Right atrium auricular region (tissue), 2 donors: ENCODE measurements around the gene SCGN. TPM values are rescaled to one million over a fixed set of nuclear protein-coding genes. Genes with fewer than 3 reads are reported as not detected.

Source experiments
- DNase-seq: peaks from one replicate; pipeline ENCODE4 v3.0.0-alpha.2; 2019; ENCODE audit warnings: low spot score
- H3K27ac ChIP-seq, 2 donors: fragments of 200-600 bp; sonication (generic); 1 replicate in 1 of 2; 2 replicates in 1 of 2; pipeline ENCODE4 v1.5.1; 2016 to 2019
- H3K27me3 ChIP-seq, 2 donors: fragments of 200-600 bp; sonication (generic); one replicate each; pipeline versions ENCODE4 v1.5.1 to v1.6.0; 2017 to 2019
- H3K36me3 ChIP-seq: fragments of 200-600 bp; sonication (generic); one replicate; pipeline ENCODE4 v1.5.1; 2016
- H3K4me1 ChIP-seq, 2 donors: fragments of 200-600 bp; sonication (generic); one replicate each; pipeline versions ENCODE4 v1.5.1 to v1.6.0; 2017 to 2019
- H3K4me3 ChIP-seq, 2 donors: fragments of 200-600 bp; sonication (generic); 1 replicate in 1 of 2; 2 replicates in 1 of 2; pipeline ENCODE4 v1.5.1; 2017 to 2019; ENCODE audit warnings: mild to moderate bottlenecking in 1 of 2, moderate library complexity in 1 of 2
- H3K9me3 ChIP-seq, 2 donors: fragments of 200-600 bp; sonication (generic); one replicate each; pipeline ENCODE4 v1.5.1; 2019
- total RNA-seq, 2 donors: library from RNA; depleted of rRNA; stranded (reverse); fragments of >200 nt; gene quantifications; one replicate each; pipeline ENCODE4 v1.1.0, GENCODE V29; 2016
- TF ChIP-seq, protein P1 (sequence below), 2 donors: fragments of 200-600 bp; sonication (generic); IDR thresholded peaks; one replicate each; pipeline ENCODE4 v1.5.1; 2019; ENCODE audit warnings: antibody characterized with exemption in 2 of 2

Gene SCGN
- total RNA-seq, 2 donors from 2014 or later, result 14.1 to 19.7 TPM

GRCh38 chr6:25726122-25726911 is 74.3 kb downstream of the SCGN start:
- no peak for DNase-seq
- Histone ChIP-seq H3K4me1 (no peaks in the 10 kb centered on the region), H3K27ac (no peak overlapping the region), H3K27me3 (no peaks in the 10 kb centered on the region), H3K9me3 (no peaks in the 10 kb centered on the region), H3K4me3 (no peak overlapping the region), H3K36me3 (no peaks in the 10 kb centered on the region)
- TF ChIP-seq, protein P1, sequence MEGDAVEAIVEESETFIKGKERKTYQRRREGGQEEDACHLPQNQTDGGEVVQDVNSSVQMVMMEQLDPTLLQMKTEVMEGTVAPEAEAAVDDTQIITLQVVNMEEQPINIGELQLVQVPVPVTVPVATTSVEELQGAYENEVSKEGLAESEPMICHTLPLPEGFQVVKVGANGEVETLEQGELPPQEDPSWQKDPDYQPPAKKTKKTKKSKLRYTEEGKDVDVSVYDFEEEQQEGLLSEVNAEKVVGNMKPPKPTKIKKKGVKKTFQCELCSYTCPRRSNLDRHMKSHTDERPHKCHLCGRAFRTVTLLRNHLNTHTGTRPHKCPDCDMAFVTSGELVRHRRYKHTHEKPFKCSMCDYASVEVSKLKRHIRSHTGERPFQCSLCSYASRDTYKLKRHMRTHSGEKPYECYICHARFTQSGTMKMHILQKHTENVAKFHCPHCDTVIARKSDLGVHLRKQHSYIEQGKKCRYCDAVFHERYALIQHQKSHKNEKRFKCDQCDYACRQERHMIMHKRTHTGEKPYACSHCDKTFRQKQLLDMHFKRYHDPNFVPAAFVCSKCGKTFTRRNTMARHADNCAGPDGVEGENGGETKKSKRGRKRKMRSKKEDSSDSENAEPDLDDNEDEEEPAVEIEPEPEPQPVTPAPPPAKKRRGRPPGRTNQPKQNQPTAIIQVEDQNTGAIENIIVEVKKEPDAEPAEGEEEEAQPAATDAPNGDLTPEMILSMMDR (IDR thresholded peaks at IDR 0.05), result no peak

GRCh38 chr6:25727028-25727427 is 75.0 kb downstream of the SCGN start:
- H3K4me3 ChIP-seq, result no peak overlapping the region
- H3K27me3 ChIP-seq, result no peaks in the 10 kb centered on the region
- no peak overlapping the region for H3K27ac ChIP-seq
- H3K4me1 ChIP-seq, result no peaks in the 10 kb centered on the region
- TF ChIP-seq, protein P1 (IDR thresholded peaks at IDR 0.05), result no peak
- H3K36me3 ChIP-seq, result no peaks in the 10 kb centered on the region
- no peaks in the 10 kb centered on the region for H3K9me3 ChIP-seq
- DNase-seq, result no peak

GRCh38 chr6:25730907-25731306 is 78.9 kb downstream of the SCGN start:
- Histone ChIP-seq H3K36me3 (no peaks in the 10 kb centered on the region), H3K4me1 (no peaks in the 10 kb centered on the region), H3K4me3 (no peak overlapping the region), H3K27me3 (no peaks in the 10 kb centered on the region), H3K9me3 (no peaks in the 10 kb centered on the region), H3K27ac (no peak overlapping the region)
- DNase-seq, result no peak
- TF ChIP-seq, protein P1 (IDR thresholded peaks at IDR 0.05), result no peak

GRCh38 chr6:25731721-25732120 is 79.7 kb downstream of the SCGN start:
- Histone ChIP-seq H3K4me3 (no peak overlapping the region), H3K4me1 (no peaks in the 10 kb centered on the region), H3K27ac (no peak overlapping the region), H3K27me3 (no peaks in the 10 kb centered on the region), H3K9me3 (peaks cover 0 to 7% of the 10 kb centered on the region in 2 donors), H3K36me3 (no peaks in the 10 kb centered on the region)
- DNase-seq, result no peak
- TF ChIP-seq, protein P1 (IDR thresholded peaks at IDR 0.05), result no peak

DNA sequence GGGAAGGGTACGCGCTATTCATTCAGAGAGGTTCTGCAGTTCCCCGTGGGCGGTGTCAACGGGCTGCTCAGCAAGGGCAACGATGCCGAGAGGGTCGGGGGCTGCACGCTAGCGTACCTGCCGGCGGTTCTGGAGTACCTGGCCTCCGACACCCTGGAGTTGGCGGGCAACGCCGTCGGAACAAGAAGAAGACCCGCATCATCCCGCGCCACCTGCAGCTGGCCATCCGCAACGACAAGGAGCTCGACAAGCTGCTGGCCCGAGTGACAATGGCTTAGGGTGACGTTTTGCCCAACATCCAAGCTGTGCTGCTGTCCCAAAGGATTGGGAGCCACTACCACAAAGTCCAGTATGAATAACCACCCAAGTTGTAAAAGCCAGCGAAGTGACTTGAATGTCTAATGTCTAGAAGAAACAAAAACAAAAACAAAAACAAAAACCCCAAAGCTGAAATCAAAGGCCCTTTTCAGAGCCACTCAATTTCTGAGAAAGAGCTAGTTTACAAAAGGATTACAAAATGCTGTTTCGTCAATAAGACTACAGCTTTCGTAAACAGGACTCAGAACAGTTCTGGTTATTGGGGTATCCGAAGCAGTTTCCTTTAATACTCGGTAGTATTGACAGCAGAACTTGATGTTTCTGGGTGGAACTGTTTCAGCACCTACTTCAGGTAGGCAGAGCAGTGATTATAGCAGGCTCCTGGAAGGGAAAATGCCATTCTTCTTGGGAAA is 80.6 kb downstream of the SCGN start:
- H3K4me1 ChIP-seq, result no peaks in the 10 kb centered on the region
- TF ChIP-seq, protein P1 (IDR thresholded peaks at IDR 0.05), result no peak
- DNase-seq, result no peak
- peaks cover 0 to 16% of the 10 kb centered on the region in 2 donors for H3K9me3 ChIP-seq
- H3K4me3 ChIP-seq, result no peak overlapping the region
- H3K36me3 ChIP-seq, result no peaks in the 10 kb centered on the region
- H3K27me3 ChIP-seq, result no peaks in the 10 kb centered on the region
- H3K27ac ChIP-seq, result no peak overlapping the region
